ENCODE measurements around the gene RNF14. TPM values are rescaled to one million over a fixed set of nuclear protein-coding genes. Genes with fewer than 3 reads are reported as not detected.

RNF14 gene
- polyA plus RNA-seq, 1 of the 3 experiments (the other 2 are of a cell fraction): 24.5 TPM

DNA sequence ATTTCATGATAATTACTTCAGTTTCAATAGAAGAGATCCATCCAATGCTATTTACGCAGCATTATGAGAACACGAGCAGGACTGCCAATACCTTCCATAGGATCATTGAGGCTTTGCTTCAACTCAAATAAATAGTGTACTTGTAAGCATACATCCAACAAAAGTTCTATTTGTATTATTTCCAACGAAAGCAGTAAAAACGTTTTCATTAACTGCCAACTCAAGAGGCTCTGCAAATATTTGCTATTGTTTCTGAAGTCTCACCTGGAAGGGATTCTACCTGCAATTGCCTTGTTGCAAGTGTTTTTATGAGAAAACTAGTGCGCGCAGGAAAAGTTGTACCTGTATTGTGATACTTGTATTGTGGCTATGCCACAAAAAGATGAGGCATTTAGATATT, 54.9 kb downstream of the RNF14 start:
- Histone ChIP-seq H3K27me3 (ENCODE audit: insufficient read depth) (no peaks in the 10 kb centered on the region), H3F3A (replicated peaks; ENCODE audit: insufficient read depth) (peaks cover 3% of the 10 kb centered on the region), H3K9me3 (peaks cover 5% of the 10 kb centered on the region; the same call in 1 of the 2 replicates), H4K20me1 (ENCODE audit: insufficient read depth) (no peaks in the 10 kb centered on the region), H2AFZ (ENCODE audit: low read depth) (peak overlapping the region; percentile 96), H3K4me3 (ENCODE audit: low read depth in 2 of 2, low read length in 1 of 2) (no peak overlapping the region), H3K36me3 (replicated peaks in 1 of 2; ENCODE audit: control insufficient read depth in 1 of 2, insufficient read depth in 2 of 2, low read length in 1 of 2) (no peaks in the 10 kb centered on the region), H3K79me2 (ENCODE audit: insufficient read depth) (no peaks in the 10 kb centered on the region), H3K9me2 (no peaks in the 10 kb centered on the region), H3K27ac (ENCODE audit: low read depth in 2 of 2, low read length in 1 of 2) (no peak overlapping the region), H3K9ac (no peak overlapping the region), H3K4me1 (ENCODE audit: control insufficient read depth in 1 of 2, insufficient read depth in 2 of 2, low read depth in 1 of 2, low read length in 1 of 2) (peaks cover 3 to 7% of the 10 kb centered on the region in 2 experiments; a peak in 3 of 4 replicates), H3K4me2 (no peak overlapping the region)
- WGBS (ENCODE audit: low lambda C conversion rate): 81% methylated on average over 6 of the region's 6 CpGs
- no peak for DNase-seq
- ChIA-PET CTCF (interaction anchor here (1.1 to 3.8 kb wide), 2 partner anchors 10 to 63 kb away, joined by 3 to 38 read pairs; partner anchors contain the start of gene GNPDA1), POLR2A (no interaction called here)
- TF ChIP-seq EP300 (IDR thresholded peaks at IDR 0.05; ENCODE audit: borderline replicate concordance in 1 of 2, low read depth in 1 of 2, low read length in 1 of 2) (no peak), RFX5 (IDR thresholded peaks at IDR 0.05; ENCODE audit: low read length) (no peak), MEF2A (IDR thresholded peaks at IDR 0.05; ENCODE audit: borderline replicate concordance, low read depth) (no peak), RCOR1 (IDR thresholded peaks at IDR 0.05; ENCODE audit: low read length) (no peak), ELF1 (IDR thresholded peaks at IDR 0.05) (no peak), FOXJ3 (CRISPR knock-in tag; IDR thresholded peaks at IDR 0.05) (no peak), CHD2 (IDR thresholded peaks at IDR 0.05; ENCODE audit: low read length, partially characterized antibody) (no peak), FOSL2 (IDR thresholded peaks at IDR 0.05; ENCODE audit: borderline replicate concordance, low read depth) (no peak), RXRA (IDR thresholded peaks at IDR 0.05; ENCODE audit: borderline replicate concordance, low read depth) (no peak), PBX3 (IDR thresholded peaks at IDR 0.05) (no peak), GATA2 (CRISPR knock-in tag; IDR thresholded peaks at IDR 0.05) (no peak), EZH2phosphoT487 (IDR thresholded peaks at IDR 0.05; ENCODE audit: borderline replicate concordance, low read depth) (no peak), SMC3 (IDR thresholded peaks at IDR 0.05; ENCODE audit: low read depth, low read length) (no peak)
- TF ChIP-seq, protein P1, sequence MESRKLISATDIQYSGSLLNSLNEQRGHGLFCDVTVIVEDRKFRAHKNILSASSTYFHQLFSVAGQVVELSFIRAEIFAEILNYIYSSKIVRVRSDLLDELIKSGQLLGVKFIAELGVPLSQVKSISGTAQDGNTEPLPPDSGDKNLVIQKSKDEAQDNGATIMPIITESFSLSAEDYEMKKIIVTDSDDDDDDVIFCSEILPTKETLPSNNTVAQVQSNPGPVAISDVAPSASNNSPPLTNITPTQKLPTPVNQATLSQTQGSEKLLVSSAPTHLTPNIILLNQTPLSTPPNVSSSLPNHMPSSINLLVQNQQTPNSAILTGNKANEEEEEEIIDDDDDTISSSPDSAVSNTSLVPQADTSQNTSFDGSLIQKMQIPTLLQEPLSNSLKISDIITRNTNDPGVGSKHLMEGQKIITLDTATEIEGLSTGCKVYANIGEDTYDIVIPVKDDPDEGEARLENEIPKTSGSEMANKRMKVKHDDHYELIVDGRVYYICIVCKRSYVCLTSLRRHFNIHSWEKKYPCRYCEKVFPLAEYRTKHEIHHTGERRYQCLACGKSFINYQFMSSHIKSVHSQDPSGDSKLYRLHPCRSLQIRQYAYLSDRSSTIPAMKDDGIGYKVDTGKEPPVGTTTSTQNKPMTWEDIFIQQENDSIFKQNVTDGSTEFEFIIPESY (IDR thresholded peaks at IDR 0.05; ENCODE audit: borderline replicate concordance, low read depth): no peak

DNA sequence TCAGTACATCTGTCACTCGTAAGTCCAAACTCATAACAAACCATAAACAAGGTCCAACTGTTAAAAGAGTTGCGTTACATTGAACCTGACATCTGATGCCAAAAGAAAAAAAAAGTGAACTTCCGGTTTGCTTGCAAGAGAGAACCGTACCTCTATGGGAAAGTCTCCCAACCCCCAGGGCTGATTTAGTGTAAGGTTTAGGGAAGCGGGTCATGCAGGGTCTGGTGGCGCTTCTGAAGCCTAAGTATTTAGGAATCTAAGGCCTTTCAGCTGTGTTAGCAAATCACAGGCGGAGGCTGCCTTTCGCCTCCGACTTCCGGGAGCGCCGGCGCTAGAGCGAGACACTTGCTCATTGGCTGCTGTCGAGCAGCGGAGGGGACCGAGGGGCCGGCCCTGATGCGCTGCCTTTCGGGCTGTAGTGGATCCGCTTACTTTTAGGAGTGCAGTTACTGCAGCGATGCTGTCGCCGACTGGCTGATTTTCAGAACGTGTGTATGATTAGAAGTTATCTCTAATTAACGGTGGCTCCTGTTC, 55.9 kb downstream of the RNF14 start:
- peak overlapping the region; percentile 64 for H3K4me2 ChIP-seq
- ChIA-PET POLR2A (interaction anchor here (0.7 to 1.8 kb wide), 2 partner anchors 10 to 12 kb away, joined by 3 to 6 read pairs; partner anchors contain the start of gene GNPDA1), CTCF (interaction anchor here (0.7 to 3.8 kb wide), 9 partner anchors 11 to 524 kb away, joined by 3 to 38 read pairs (median 3); partner anchors contain the start of genes GNPDA1 and RNF14)
- 3% methylated on average over 26 of the region's 26 CpGs for WGBS (ENCODE audit: low lambda C conversion rate)
- H3F3A ChIP-seq (replicated peaks; ENCODE audit: insufficient read depth): peaks cover 3% of the 10 kb centered on the region
- H4K20me1 ChIP-seq (ENCODE audit: insufficient read depth): no peaks in the 10 kb centered on the region
- H3K27me3 ChIP-seq (ENCODE audit: insufficient read depth): no peaks in the 10 kb centered on the region
- H3K36me3 ChIP-seq (replicated peaks in 1 of 2; ENCODE audit: control insufficient read depth in 1 of 2, insufficient read depth in 2 of 2, low read length in 1 of 2): no peaks in the 10 kb centered on the region
- H3K27ac ChIP-seq (ENCODE audit: low read depth in 2 of 2, low read length in 1 of 2): peak overlapping the region; percentile 72 to 98
- peak overlapping the region; percentile 60; the same call in 1 of the 2 replicates for H3K9ac ChIP-seq
- H3K79me2 ChIP-seq (ENCODE audit: insufficient read depth): no peaks in the 10 kb centered on the region
- peak overlapping the region; percentile 47 to 56 for H3K4me3 ChIP-seq (ENCODE audit: low read depth in 2 of 2, low read length in 1 of 2)
- H3K9me2 ChIP-seq: no peaks in the 10 kb centered on the region
- peak; percentile 93 for DNase-seq
- H3K9me3 ChIP-seq: peaks cover 5% of the 10 kb centered on the region; the same call in 1 of the 2 replicates
- H3K4me1 ChIP-seq (ENCODE audit: control insufficient read depth in 1 of 2, insufficient read depth in 2 of 2, low read depth in 1 of 2, low read length in 1 of 2): peaks cover 3 to 7% of the 10 kb centered on the region in 2 experiments; a peak in 3 of 4 replicates
- peak overlapping the region; percentile 96 for H2AFZ ChIP-seq (ENCODE audit: low read depth)
- TF ChIP-seq ELF1 (IDR thresholded peaks at IDR 0.05) (peak; percentile 92), RAD21 (IDR thresholded peaks at IDR 0.05; ENCODE audit: low read length) (no peak), JUND (IDR thresholded peaks at IDR 0.05) (no peak), TCF12 (IDR thresholded peaks at IDR 0.05) (peak; percentile 47), EP300 (IDR thresholded peaks at IDR 0.05; ENCODE audit: borderline replicate concordance in 1 of 2, low read depth in 1 of 2, low read length in 1 of 2) (no peak), TEAD4 (IDR thresholded peaks at IDR 0.05; ENCODE audit: borderline replicate concordance, insufficient read depth) (no peak), MEF2A (IDR thresholded peaks at IDR 0.05; ENCODE audit: borderline replicate concordance, low read depth) (no peak), TAF1 (IDR thresholded peaks at IDR 0.05; ENCODE audit: borderline replicate concordance, low read depth, low read length) (peak; percentile 72; the same call in 1 of the 2 replicates), MAX (IDR thresholded peaks at IDR 0.05; ENCODE audit: low read depth) (peak; percentile 41; the same call in 1 of the 2 replicates), RFX5 (IDR thresholded peaks at IDR 0.05; ENCODE audit: low read length) (peak; percentile 63; the same call in 1 of the 2 replicates), SIN3A (IDR thresholded peaks at IDR 0.05; ENCODE audit: borderline replicate concordance, low read depth, low read length) (peak; percentile 43; the same call in 1 of the 2 replicates), GABPA (IDR thresholded peaks at IDR 0.05; ENCODE audit: low read depth) (peak; percentile 77), FOSL2 (IDR thresholded peaks at IDR 0.05; ENCODE audit: borderline replicate concordance, low read depth) (no peak), FOXJ3 (CRISPR knock-in tag; IDR thresholded peaks at IDR 0.05) (no peak)
- TF ChIP-seq, protein P2, sequence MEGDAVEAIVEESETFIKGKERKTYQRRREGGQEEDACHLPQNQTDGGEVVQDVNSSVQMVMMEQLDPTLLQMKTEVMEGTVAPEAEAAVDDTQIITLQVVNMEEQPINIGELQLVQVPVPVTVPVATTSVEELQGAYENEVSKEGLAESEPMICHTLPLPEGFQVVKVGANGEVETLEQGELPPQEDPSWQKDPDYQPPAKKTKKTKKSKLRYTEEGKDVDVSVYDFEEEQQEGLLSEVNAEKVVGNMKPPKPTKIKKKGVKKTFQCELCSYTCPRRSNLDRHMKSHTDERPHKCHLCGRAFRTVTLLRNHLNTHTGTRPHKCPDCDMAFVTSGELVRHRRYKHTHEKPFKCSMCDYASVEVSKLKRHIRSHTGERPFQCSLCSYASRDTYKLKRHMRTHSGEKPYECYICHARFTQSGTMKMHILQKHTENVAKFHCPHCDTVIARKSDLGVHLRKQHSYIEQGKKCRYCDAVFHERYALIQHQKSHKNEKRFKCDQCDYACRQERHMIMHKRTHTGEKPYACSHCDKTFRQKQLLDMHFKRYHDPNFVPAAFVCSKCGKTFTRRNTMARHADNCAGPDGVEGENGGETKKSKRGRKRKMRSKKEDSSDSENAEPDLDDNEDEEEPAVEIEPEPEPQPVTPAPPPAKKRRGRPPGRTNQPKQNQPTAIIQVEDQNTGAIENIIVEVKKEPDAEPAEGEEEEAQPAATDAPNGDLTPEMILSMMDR (IDR thresholded peaks at IDR 0.05): no peak

All from SK-N-SH (cell line).